ENCODE results near the gene CYP4F3. TPM values are rescaled to one million over a fixed set of nuclear protein-coding genes. Genes with fewer than 3 reads are reported as not detected.

Gene CYP4F3
- total and polyA plus RNA-seq, 4 donors: 0.20 to 1.7 (median 1.2) TPM

- DNase-seq: no peak
- TF ChIP-seq CTCF (IDR thresholded peaks at IDR 0.05; ENCODE audit: control extremely low read depth, extremely low read depth): no peak
- no peaks in the 10 kb centered on the region for H3K9me3 ChIP-seq (ENCODE audit: control insufficient read depth in 4 of 4, insufficient read depth in 3 of 4, low read length in 3 of 4)
Measured at GRCh38 chr19:15652559-15653278, 12.0 kb downstream of the CYP4F3 start.

GRCh38 chr19:15656467-15656866 lies 15.8 kb downstream of the CYP4F3 start:
- H3K27me3 ChIP-seq (ENCODE audit: control insufficient read depth in 3 of 3, insufficient read depth in 3 of 3, low read length in 2 of 3): no peaks in the 10 kb centered on the region
- peaks cover 0 to 2% (median 0%) of the 10 kb centered on the region in 4 donors for H3K9me3 ChIP-seq (ENCODE audit: control insufficient read depth in 4 of 4, insufficient read depth in 3 of 4, low read length in 3 of 4)
- no peak overlapping the region for H3K9ac ChIP-seq (ENCODE audit: insufficient read depth in 1 of 2, low read length in 2 of 2)
- H3K4me3 ChIP-seq: no peak overlapping the region
- no peak for TF ChIP-seq CTCF (IDR thresholded peaks at IDR 0.05; ENCODE audit: control extremely low read depth, extremely low read depth)
- H3K27ac ChIP-seq (ENCODE audit: low read depth in 1 of 2, low read length in 1 of 2): no peak overlapping the region
- no peak for ATAC-seq (ENCODE audit: insufficient read depth, low FRiP score)
- no peaks in the 10 kb centered on the region for H3K36me3 ChIP-seq (ENCODE audit: control insufficient read depth in 4 of 4, insufficient read depth in 4 of 4, low read length in 4 of 4)
- no peaks in the 10 kb centered on the region for H3K4me1 ChIP-seq (ENCODE audit: control insufficient read depth in 5 of 5, insufficient read depth in 5 of 5, low read length in 5 of 5)
- no peak for DNase-seq

More at GRCh38 chr19:15652559-15653278, 12.0 kb downstream of the CYP4F3 start:
- WGBS, 2 donors: 64 to 82% methylated on average over 8 of the region's 8 CpGs
- H3K36me3 ChIP-seq (ENCODE audit: control insufficient read depth in 4 of 4, insufficient read depth in 4 of 4, low read length in 4 of 4): no peaks in the 10 kb centered on the region
- H3K4me1 ChIP-seq (ENCODE audit: control insufficient read depth in 5 of 5, insufficient read depth in 5 of 5, low read length in 5 of 5): no peaks in the 10 kb centered on the region
- ATAC-seq (ENCODE audit: insufficient read depth, low FRiP score): no peak
- H3K9ac ChIP-seq (ENCODE audit: insufficient read depth in 1 of 2, low read length in 2 of 2): no peak overlapping the region
- H3K27ac ChIP-seq (ENCODE audit: low read depth in 1 of 2, low read length in 1 of 2): no peak overlapping the region
- H3K27me3 ChIP-seq (ENCODE audit: control insufficient read depth in 3 of 3, insufficient read depth in 3 of 3, low read length in 2 of 3): no peaks in the 10 kb centered on the region
- H3K4me3 ChIP-seq: no peak overlapping the region

- Histone ChIP-seq H3K9ac (ENCODE audit: insufficient read depth in 1 of 2, low read length in 2 of 2) (no peak overlapping the region), H3K36me3 (ENCODE audit: control insufficient read depth in 4 of 4, insufficient read depth in 4 of 4, low read length in 4 of 4) (no peaks in the 10 kb centered on the region), H3K4me1 (ENCODE audit: control insufficient read depth in 5 of 5, insufficient read depth in 5 of 5, low read length in 5 of 5) (no peaks in the 10 kb centered on the region), H3K4me3 (no peak overlapping the region), H3K27me3 (ENCODE audit: control insufficient read depth in 3 of 3, insufficient read depth in 3 of 3, low read length in 2 of 3) (no peaks in the 10 kb centered on the region), H3K27ac (ENCODE audit: low read depth in 1 of 2, low read length in 1 of 2) (no peak overlapping the region), H3K9me3 (ENCODE audit: control insufficient read depth in 4 of 4, insufficient read depth in 3 of 4, low read length in 3 of 4) (peaks cover 0 to 10% (median 0%) of the 10 kb centered on the region in 4 donors)
- ATAC-seq (ENCODE audit: insufficient read depth, low FRiP score) (no peak), DNase-seq (no peak)
- WGBS, 2 donors: 79 to 82% methylated on average over 4 of the region's 4 CpGs
- TF ChIP-seq CTCF (IDR thresholded peaks at IDR 0.05; ENCODE audit: control extremely low read depth, extremely low read depth): no peak
Measured at GRCh38 chr19:15663247-15663646, 22.6 kb downstream of the CYP4F3 start.

DNA sequence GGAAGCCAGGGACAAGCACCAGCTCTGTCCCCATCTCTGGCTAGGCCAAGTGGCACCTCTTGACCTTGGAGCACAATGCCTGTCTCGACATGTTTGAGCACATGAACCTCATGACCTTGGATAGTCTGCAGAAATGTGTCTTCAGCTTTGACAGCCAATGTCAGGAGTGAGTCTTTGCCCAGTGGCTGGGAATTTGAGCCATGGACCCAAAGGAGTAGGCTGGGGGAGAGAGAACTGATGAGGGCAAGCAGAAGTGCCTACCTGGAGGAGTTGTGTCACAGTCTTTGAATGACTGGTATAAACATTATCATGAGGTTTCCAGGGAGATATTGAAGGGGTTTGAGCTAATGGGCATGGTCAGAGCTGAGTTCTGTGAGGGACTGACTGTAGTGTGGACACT lies 25.5 kb downstream of the CYP4F3 start:
- no peak for TF ChIP-seq CTCF (IDR thresholded peaks at IDR 0.05; ENCODE audit: control extremely low read depth, extremely low read depth)
- 38% methylated on average over 1 of the region's 1 CpG for WGBS, 2 donors

More for the DNA sequence above, 25.5 kb downstream of the CYP4F3 start:
- Histone ChIP-seq H3K27ac (ENCODE audit: low read depth in 1 of 2, low read length in 1 of 2) (no peak overlapping the region), H3K36me3 (ENCODE audit: control insufficient read depth in 4 of 4, insufficient read depth in 4 of 4, low read length in 4 of 4) (no peaks in the 10 kb centered on the region), H3K4me1 (ENCODE audit: control insufficient read depth in 5 of 5, insufficient read depth in 5 of 5, low read length in 5 of 5) (peaks cover 0 to 5% (median 0%) of the 10 kb centered on the region in 5 donors), H3K27me3 (ENCODE audit: control insufficient read depth in 3 of 3, insufficient read depth in 3 of 3, low read length in 2 of 3) (no peaks in the 10 kb centered on the region), H3K4me3 (no peak overlapping the region), H3K9ac (ENCODE audit: insufficient read depth in 1 of 2, low read length in 2 of 2) (no peak overlapping the region), H3K9me3 (ENCODE audit: control insufficient read depth in 4 of 4, insufficient read depth in 3 of 4, low read length in 3 of 4) (peaks cover 0 to 8% (median 0%) of the 10 kb centered on the region in 4 donors)
- ATAC-seq (ENCODE audit: insufficient read depth, low FRiP score) (no peak), DNase-seq (no peak)
